HFFc6 (cell line): Measurements from ENCODE around the gene MAFF. TPM values are rescaled to one million over a fixed set of nuclear protein-coding genes. Genes with fewer than 3 reads are reported as not detected.

Source experiments
- DNase-seq: peaks from one replicate; pipeline ENCODE4 v3.0.0-alpha.2; 2018
- H3K27ac Mint-ChIP-seq: 2 replicates; pipeline ENCODE4 v1.8.0; 2020; ENCODE audit warnings: mild to moderate bottlenecking, mixed read lengths
- H3K27me3 Mint-ChIP-seq: 2 replicates; pipeline ENCODE4 v1.8.0; 2021; ENCODE audit warnings: mild to moderate bottlenecking, moderate library complexity, mixed read lengths; ENCODE audit not compliant: insufficient read depth
- H3K36me3 Mint-ChIP-seq: 2 replicates; pipeline ENCODE4 v1.8.0; 2021; ENCODE audit warnings: low read depth, mixed read lengths
- H3K4me1 Mint-ChIP-seq: 2 replicates; pipeline ENCODE4 v1.8.0; 2020; ENCODE audit warnings: low read depth, mixed read lengths
- H3K4me3 Mint-ChIP-seq: 2 replicates; pipeline ENCODE4 v1.8.0; 2020; ENCODE audit warnings: mild to moderate bottlenecking, moderate library complexity, mixed read lengths
- H3K9me3 Mint-ChIP-seq: 2 replicates; pipeline ENCODE4 v1.8.0; 2020; ENCODE audit warnings: mild to moderate bottlenecking, mixed read lengths
- CTCF ChIP-seq: fragments of 200-600 bp; sonication (generic); IDR thresholded peaks from 2 replicates; pipeline ENCODE4 v1.5.0; 2021; ENCODE audit warnings: antibody characterized with exemption, mild to moderate bottlenecking
- total RNA-seq, 6 experiments: library from RNA; stranded (reverse); fragmentation: NEBNext Ultra II Directional; extraction: Animal tissue kit (Norgen Biotek cat#: 25700); gene quantifications; 2 replicates in 1 of 6; 3 replicates in 5 of 6; pipeline ENCODE4 v1.2.3, GENCODE V29; 2021

MAFF gene
- total RNA-seq, 6 experiments from 2014 or later: 17.2 to 24.1 (median 22.8) TPM

GRCh38 chr22:38170469-38170868, 31.3 kb upstream of the MAFF start:
- H3K27me3 Mint-ChIP-seq: peaks cover 3% of the 10 kb centered on the region
- no peaks in the 10 kb centered on the region for H3K36me3 Mint-ChIP-seq
- no peak for DNase-seq
- peaks cover 38% of the 10 kb centered on the region for H3K4me1 Mint-ChIP-seq
- no peaks in the 10 kb centered on the region for H3K9me3 Mint-ChIP-seq
- H3K27ac Mint-ChIP-seq: no peak overlapping the region
- no peak overlapping the region for H3K4me3 Mint-ChIP-seq
- TF ChIP-seq CTCF: no peak

GRCh38 chr22:38171927-38172831, 29.6 kb upstream of the MAFF start:
- peaks cover 44% of the 10 kb centered on the region for H3K4me1 Mint-ChIP-seq
- no peaks in the 10 kb centered on the region for H3K36me3 Mint-ChIP-seq
- peaks cover 3% of the 10 kb centered on the region for H3K27me3 Mint-ChIP-seq
- DNase-seq: no peak
- H3K9me3 Mint-ChIP-seq: no peaks in the 10 kb centered on the region
- no peak overlapping the region for H3K4me3 Mint-ChIP-seq
- no peak for TF ChIP-seq CTCF
- H3K27ac Mint-ChIP-seq: no peak overlapping the region

- Mint-ChIP-seq H3K4me3 (no peak overlapping the region), H3K36me3 (no peaks in the 10 kb centered on the region), H3K27me3 (peaks cover 3% of the 10 kb centered on the region), H3K27ac (no peak overlapping the region), H3K4me1 (peaks cover 48% of the 10 kb centered on the region), H3K9me3 (no peaks in the 10 kb centered on the region)
- DNase-seq: no peak
- no peak for TF ChIP-seq CTCF
These were observed 28.8 kb upstream of the MAFF start for GRCh38 chr22:38172832-38173640.

- Mint-ChIP-seq H3K4me3 (no peak overlapping the region), H3K27ac (no peak overlapping the region), H3K9me3 (no peaks in the 10 kb centered on the region), H3K36me3 (no peaks in the 10 kb centered on the region), H3K27me3 (peaks cover 3% of the 10 kb centered on the region), H3K4me1 (peaks cover 50% of the 10 kb centered on the region)
- TF ChIP-seq CTCF: no peak
- no peak for DNase-seq
These were observed 28.2 kb upstream of the MAFF start for GRCh38 chr22:38173641-38173906.

- Mint-ChIP-seq H3K9me3 (no peaks in the 10 kb centered on the region), H3K27ac (no peak overlapping the region), H3K4me1 (peaks cover 60% of the 10 kb centered on the region), H3K36me3 (no peaks in the 10 kb centered on the region), H3K27me3 (peaks cover 3% of the 10 kb centered on the region), H3K4me3 (no peak overlapping the region)
- no peak for TF ChIP-seq CTCF
- no peak for DNase-seq
These were observed 27.2 kb upstream of the MAFF start for GRCh38 chr22:38174626-38175025.
